NB4 (cell line): ENCODE results near the gene TRIP4.

Experiments used
- DNase-seq: peaks from one replicate; pipeline ENCODE4 v3.0.0; 2010; ENCODE audit warnings: low read depth
- H3K4me3 ChIP-seq: one replicate; pipeline ENCODE4 v1.5.1; 2011; ENCODE audit warnings: mild to moderate bottlenecking, low read depth, low read length, moderate library complexity
- CTCF ChIP-seq: IDR thresholded peaks from one replicate; pipeline ENCODE4 v1.5.1; 2012; ENCODE audit warnings: low read depth, low read length
- MAX ChIP-seq: IDR thresholded peaks from 2 replicates; pipeline ENCODE4 v1.6.1; 2011; ENCODE audit warnings: low read depth, low read length
- MYC ChIP-seq: IDR thresholded peaks from 2 replicates; pipeline ENCODE4 v1.6.1; 2011; ENCODE audit warnings: low read depth, low read length
- POLR2A ChIP-seq: IDR thresholded peaks from 2 replicates; pipeline ENCODE4 v1.6.1; 2011; ENCODE audit warnings: mild to moderate bottlenecking; ENCODE audit not compliant: insufficient read length; ENCODE audit errors: extremely low read depth

TRIP4 gene

GRCh38 chr15:64430000-64430735, 42.5 kb downstream of the TRIP4 start:
- peak overlapping the region; percentile 8 for H3K4me3 ChIP-seq
- peak; percentile 95 for DNase-seq
- no peak for TF ChIP-seq CTCF
- peak; percentile 57; the same call in 1 of the 2 replicates for TF ChIP-seq MYC
- TF ChIP-seq POLR2A, result no peak
- peak; percentile 72 for TF ChIP-seq MAX

- DNase-seq, result no peak
Observed at GRCh38 chr15:64437982-64438381, 50.3 kb downstream of the TRIP4 start.

GRCh38 chr15:64438653-64439447, 51.2 kb downstream of the TRIP4 start:
- H3K4me3 ChIP-seq, result no peak overlapping the region
- TF ChIP-seq MYC (no peak), MAX (no peak), CTCF (no peak), POLR2A (no peak)
- DNase-seq, result no peak

More at GRCh38 chr15:64437982-64438381, 50.3 kb downstream of the TRIP4 start:
- TF ChIP-seq CTCF, result no peak
- TF ChIP-seq MYC, result no peak
- TF ChIP-seq POLR2A, result no peak
- H3K4me3 ChIP-seq, result no peak overlapping the region

GRCh38 chr15:64441852-64442251, 54.2 kb downstream of the TRIP4 start:
- DNase-seq, result no peak
- no peak overlapping the region for H3K4me3 ChIP-seq
- no peak for TF ChIP-seq POLR2A
- TF ChIP-seq MAX, result no peak
- TF ChIP-seq CTCF, result no peak

GRCh38 chr15:64443016-64443415, 55.4 kb downstream of the TRIP4 start:
- DNase-seq, result no peak
- H3K4me3 ChIP-seq, result no peak overlapping the region
- TF ChIP-seq POLR2A, result no peak
- TF ChIP-seq MYC, result no peak
- no peak for TF ChIP-seq CTCF
- TF ChIP-seq MAX, result no peak
